ENCODE data around the gene ZWILCH.

Gene ZWILCH

DNA sequence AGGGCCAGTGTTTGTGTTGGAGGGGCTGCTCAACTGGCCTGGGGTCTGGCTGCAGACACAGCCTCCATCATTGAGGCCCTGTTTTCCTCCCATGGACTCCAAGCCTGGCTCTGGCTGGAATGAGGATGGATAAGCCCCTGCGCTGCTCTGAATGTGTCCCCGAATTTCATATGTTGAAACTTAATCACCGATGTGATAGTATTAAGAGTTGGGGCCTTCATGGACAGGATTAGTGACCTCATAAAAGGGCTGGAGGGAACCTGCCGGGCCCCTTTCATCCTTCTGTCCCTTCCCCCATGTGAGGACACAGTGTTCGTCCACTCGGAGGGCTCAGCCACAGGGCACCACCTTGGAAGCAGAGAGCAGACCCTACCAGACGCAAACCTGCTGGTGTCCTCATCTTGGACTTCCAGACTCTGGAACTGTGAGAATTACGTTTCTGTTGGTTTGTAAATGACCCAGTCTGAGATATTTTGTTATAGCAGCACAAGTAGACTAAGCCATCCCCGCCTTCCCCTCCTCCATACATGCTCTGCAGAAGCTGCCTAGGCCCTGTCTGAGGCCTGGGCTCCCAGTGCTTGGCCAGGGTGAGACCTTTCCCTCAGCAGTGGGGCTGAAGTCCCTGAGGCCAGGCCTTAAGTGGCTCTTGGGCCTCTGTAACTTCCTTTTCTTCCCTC, 64.5 kb downstream of the ZWILCH start:
- POLR2A ChIA-PET, result no interaction called here
- no peak for DNase-seq (ENCODE audit: extremely low spot score)
- TF ChIP-seq, protein P1, sequence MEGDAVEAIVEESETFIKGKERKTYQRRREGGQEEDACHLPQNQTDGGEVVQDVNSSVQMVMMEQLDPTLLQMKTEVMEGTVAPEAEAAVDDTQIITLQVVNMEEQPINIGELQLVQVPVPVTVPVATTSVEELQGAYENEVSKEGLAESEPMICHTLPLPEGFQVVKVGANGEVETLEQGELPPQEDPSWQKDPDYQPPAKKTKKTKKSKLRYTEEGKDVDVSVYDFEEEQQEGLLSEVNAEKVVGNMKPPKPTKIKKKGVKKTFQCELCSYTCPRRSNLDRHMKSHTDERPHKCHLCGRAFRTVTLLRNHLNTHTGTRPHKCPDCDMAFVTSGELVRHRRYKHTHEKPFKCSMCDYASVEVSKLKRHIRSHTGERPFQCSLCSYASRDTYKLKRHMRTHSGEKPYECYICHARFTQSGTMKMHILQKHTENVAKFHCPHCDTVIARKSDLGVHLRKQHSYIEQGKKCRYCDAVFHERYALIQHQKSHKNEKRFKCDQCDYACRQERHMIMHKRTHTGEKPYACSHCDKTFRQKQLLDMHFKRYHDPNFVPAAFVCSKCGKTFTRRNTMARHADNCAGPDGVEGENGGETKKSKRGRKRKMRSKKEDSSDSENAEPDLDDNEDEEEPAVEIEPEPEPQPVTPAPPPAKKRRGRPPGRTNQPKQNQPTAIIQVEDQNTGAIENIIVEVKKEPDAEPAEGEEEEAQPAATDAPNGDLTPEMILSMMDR (IDR thresholded peaks at IDR 0.05; ENCODE audit: control extremely low read depth, extremely low read depth, low read depth, missing control alignments), result no peak
- CTCF ChIA-PET, result no interaction called here

DNA sequence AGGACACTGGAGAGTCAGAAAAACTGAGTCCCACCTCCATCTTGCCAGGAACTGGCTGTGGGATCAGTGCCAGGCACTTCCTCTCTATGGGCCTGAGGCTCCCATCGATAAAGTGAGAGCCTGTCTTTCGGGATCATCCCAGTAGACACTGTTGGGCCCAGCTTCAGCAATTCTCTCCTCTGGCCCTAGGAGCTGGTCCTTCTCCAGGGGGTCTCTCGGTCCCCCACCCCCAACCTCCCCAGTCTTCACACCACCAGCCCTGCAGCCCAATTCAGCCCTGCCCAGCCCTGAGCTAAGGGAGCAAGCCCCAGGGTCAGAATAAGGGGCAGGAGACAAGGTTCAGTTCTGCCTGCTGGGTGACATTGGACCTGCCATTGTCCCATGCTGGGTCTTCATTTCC, 65.2 kb downstream of the ZWILCH start:
- POLR2A ChIA-PET, result no interaction called here
- no peak for DNase-seq (ENCODE audit: extremely low spot score)
- TF ChIP-seq, protein P1 (IDR thresholded peaks at IDR 0.05; ENCODE audit: control extremely low read depth, extremely low read depth, low read depth, missing control alignments), result no peak
- CTCF ChIA-PET, result no interaction called here

DNA sequence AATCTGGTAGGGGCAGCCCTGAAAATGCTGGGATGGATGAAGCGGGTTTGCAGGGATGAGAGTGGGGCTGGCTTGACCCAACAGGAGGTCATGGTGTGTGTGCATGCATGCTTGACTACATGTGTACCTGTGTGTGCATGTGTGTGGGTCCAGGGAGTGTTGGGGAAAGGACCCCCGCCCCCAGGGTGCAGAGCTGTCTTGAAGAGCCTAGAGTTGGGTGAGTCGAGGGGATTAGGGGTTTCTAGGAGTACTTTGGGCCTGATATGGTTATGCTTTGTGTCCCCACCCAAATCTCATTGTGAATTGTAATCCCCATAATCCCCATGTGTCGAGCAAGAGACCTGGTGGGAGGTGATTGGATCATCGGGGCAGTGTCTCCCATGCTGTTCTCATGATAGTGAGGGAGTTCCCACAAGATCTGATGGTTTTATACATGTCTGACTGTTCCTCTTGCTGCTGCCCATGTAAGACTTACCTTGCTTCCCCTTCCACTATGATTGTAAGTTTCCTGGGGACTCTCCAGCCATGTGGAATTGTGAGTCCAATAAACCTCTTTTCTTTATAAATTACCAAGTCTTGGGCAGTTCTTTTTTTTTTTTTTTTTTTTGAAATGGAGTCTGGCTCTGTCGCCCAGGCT, 65.8 kb downstream of the ZWILCH start:
- DNase-seq (ENCODE audit: extremely low spot score), result no peak
- TF ChIP-seq, protein P1 (IDR thresholded peaks at IDR 0.05; ENCODE audit: control extremely low read depth, extremely low read depth, low read depth, missing control alignments), result no peak
- ChIA-PET POLR2A (no interaction called here), CTCF (interaction anchor here (1.0 kb wide), 1 partner anchor 37 kb away, joined by 3 read pairs; no protein-coding TSS in a partner anchor)

DNA sequence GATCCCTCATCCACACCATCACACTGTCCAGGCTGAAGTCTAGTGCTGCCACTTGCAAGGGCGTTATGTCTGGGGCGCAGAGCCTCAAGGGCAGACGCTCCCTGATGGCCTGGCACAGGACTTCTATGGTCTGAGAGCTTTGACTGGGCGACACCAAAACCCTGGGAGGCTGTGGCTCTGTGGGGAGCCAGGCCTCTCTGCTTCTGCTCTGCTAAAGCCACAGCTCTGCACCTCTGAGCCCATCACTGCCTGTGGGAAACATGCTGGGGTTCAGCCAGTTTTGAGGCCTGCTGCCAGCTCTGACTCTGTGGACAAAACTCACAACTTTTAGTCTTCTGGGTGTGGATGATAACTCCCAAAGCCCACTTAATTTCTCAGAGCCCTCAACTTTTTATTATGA, 67.0 kb downstream of the ZWILCH start:
- POLR2A ChIA-PET, result interaction anchor here (0.6 kb wide), 1 partner anchor 398 kb away, joined by 4 read pairs; no protein-coding TSS in a partner anchor
- DNase-seq (ENCODE audit: extremely low spot score), result no peak
- TF ChIP-seq, protein P1 (IDR thresholded peaks at IDR 0.05; ENCODE audit: control extremely low read depth, extremely low read depth, low read depth, missing control alignments), result no peak
- CTCF ChIA-PET, result interaction anchor here (1.0 kb wide), 1 partner anchor 36 kb away, joined by 3 read pairs; no protein-coding TSS in a partner anchor

DNA sequence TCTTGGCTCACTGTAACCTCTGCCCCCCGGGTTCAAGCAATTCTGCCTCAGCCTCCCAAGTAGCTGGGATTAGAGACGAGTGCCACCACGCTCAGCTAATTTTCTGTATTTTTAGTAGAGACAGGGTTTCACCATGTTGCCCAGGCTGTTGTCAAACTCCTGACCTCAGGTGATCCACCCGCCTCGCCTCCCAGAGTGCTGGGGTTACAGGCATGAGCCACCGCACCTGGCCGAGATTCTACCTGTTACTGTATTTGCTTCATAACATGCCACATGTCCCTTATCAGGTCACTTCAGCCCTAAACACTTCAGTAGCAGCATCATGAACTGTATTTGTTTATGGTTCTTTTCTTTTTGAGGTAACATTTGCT, 68.2 kb downstream of the ZWILCH start:
- POLR2A ChIA-PET, result no interaction called here
- CTCF ChIA-PET, result no interaction called here
- TF ChIP-seq, protein P1 (IDR thresholded peaks at IDR 0.05; ENCODE audit: control extremely low read depth, extremely low read depth, low read depth, missing control alignments), result no peak
- no peak for DNase-seq (ENCODE audit: extremely low spot score)

DNA sequence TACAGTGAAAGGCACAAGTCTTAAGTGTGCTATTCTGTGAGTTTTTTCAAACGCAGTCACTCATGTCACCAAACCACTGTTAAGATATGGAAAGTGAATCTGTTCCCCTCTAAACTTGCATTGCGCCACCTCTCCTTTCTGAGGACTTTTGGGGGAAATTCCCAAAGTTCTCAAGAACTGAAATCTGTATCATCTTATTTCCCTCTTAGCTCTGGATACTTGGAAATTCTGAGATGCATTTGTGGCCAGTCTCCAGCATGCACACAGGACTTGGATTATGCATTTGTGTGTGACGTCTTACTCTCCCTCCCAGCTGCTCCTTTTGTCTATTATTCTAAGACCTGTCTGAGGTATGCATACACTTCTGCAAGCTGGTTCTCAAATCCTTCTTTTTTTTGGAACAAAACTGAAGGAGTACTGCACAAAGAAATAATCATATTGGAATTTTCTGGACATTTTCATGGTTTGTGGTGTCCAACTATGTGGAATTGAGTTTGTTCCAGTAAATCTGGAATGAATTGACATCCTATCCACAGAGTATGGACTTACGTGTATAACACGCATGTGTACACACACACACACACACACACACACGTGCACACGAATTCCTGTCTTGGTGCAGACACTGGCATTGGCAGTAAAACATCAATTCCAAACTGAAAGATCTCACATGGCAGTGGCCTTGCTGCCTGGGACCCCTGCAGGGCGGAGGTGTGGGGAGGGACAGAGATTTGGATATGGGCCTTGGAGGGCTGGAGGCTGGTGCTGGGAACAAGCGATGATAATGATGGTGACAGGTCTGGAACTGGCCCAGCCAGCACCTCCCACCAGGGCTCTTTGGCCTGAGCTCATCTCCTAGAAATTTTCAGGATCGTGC, 68.8 kb downstream of the ZWILCH start:
- CTCF ChIA-PET, result interaction anchor here (2.6 kb wide), 1 partner anchor 8 kb away, joined by 10 read pairs; the partner anchor contains the start of gene LCTL

More for the DNA sequence above, 68.8 kb downstream of the ZWILCH start:
- DNase-seq (ENCODE audit: extremely low spot score), result no peak
- POLR2A ChIA-PET, result no interaction called here
- TF ChIP-seq, protein P1 (IDR thresholded peaks at IDR 0.05; ENCODE audit: control extremely low read depth, extremely low read depth, low read depth, missing control alignments), result no peak

Data from GM10248 (cell line).